GM12801 (cell line): Measurements from ENCODE around the gene GPR137B.

ENCODE experiments used
- CTCF ChIP-seq: IDR thresholded peaks from one replicate; pipeline ENCODE4 v1.5.1; 2011; ENCODE audit warnings: control low read depth; ENCODE audit not compliant: insufficient read length; ENCODE audit errors: extremely low read depth

The GPR137B gene

GRCh38 chr1:236235116-236235515, 92.8 kb downstream of the GPR137B start:
- no peak for TF ChIP-seq CTCF

- TF ChIP-seq CTCF, result no peak
Measured at GRCh38 chr1:236239092-236239585, 96.8 kb downstream of the GPR137B start.

- TF ChIP-seq CTCF, result no peak
Measured at GRCh38 chr1:236240675-236241074, 98.3 kb downstream of the GPR137B start.

- no peak for TF ChIP-seq CTCF
Measured at GRCh38 chr1:236242568-236242967, 100.2 kb downstream of the GPR137B start.

- TF ChIP-seq CTCF, result no peak
Measured at GRCh38 chr1:236247286-236247685, 104.9 kb downstream of the GPR137B start.

GRCh38 chr1:236251587-236251986, 109.2 kb downstream of the GPR137B start:
- TF ChIP-seq CTCF, result no peak

- no peak for TF ChIP-seq CTCF
Measured at GRCh38 chr1:236253119-236253518, 110.8 kb downstream of the GPR137B start.
